Measurements from ENCODE around the gene LINGO3. TPM values are rescaled to one million over a fixed set of nuclear protein-coding genes. Genes with fewer than 3 reads are reported as not detected.

LINGO3 gene
- total RNA-seq, 1 experiment from 2014 or later = not detected

DNA sequence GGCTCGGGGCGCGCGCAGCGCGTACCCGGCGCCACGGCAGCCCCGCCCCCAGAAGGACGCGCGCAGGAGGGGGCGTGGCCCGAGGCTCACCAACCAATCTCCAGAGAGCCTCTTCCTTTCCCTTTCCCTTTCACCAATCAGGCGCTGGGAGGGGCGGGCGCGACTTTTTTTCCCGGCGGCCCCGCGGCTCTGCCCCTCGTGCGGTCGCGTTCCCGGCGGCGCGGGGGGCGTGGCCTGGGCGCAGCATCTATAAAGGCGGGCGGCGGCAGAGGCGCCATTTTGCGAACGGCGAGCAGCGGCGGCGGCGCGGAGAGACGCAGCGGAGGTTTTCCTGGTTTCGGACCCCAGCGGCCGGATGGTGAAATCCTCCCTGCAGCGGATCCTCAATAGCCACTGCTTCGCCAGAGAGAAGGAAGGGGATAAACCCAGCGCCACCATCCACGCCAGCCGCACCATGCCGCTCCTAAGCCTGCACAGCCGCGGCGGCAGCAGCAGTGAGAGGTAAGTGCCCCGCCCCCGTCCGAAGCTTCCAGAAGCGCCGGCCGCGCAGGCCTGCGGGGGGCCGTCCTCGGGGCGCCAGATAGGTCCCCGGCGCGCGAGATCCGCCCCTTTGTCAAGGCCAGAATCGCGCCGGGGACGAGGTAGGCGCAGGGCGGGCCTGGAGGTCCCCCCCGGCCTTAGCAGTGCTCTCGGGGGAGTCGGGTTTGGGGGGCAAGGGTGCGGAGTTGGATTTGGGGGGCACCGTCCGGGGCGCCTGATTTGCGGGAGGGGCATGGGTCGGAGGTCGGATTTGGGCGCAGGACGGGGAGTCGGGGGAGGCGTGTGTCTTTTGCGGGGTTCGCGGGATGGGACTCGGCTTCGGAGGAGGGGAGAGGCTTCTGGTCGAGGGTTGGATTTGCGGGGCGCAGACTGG, 38.5 kb downstream of the LINGO3 start:
- CTCF ChIA-PET = no interaction called here
- no peaks in the 10 kb centered on the region for H3K27me3 Mint-ChIP-seq (ENCODE audit: unreplicated experiment)
- H3K9me3 Mint-ChIP-seq (ENCODE audit: low read depth, unreplicated experiment) = no peaks in the 10 kb centered on the region
- peaks cover 25% of the 10 kb centered on the region for H3K4me1 Mint-ChIP-seq (ENCODE audit: low read depth, unreplicated experiment)
- intact Hi-C loops (cut with micrococcal nuclease; ENCODE audit: unreplicated experiment) = loop anchor here (5.0 kb wide), 2 partner anchors 32 to 112 kb away; partner anchors contain the start of genes PLEKHJ1 and SF3A2
- TSS peak; percentile 41 for BruUV-seq (replicated peaks)
- peak overlapping the region; percentile 79 for H3K27ac Mint-ChIP-seq (ENCODE audit: unreplicated experiment)
- DNase-seq = peak; percentile 96
- TF ChIP-seq, protein P1, sequence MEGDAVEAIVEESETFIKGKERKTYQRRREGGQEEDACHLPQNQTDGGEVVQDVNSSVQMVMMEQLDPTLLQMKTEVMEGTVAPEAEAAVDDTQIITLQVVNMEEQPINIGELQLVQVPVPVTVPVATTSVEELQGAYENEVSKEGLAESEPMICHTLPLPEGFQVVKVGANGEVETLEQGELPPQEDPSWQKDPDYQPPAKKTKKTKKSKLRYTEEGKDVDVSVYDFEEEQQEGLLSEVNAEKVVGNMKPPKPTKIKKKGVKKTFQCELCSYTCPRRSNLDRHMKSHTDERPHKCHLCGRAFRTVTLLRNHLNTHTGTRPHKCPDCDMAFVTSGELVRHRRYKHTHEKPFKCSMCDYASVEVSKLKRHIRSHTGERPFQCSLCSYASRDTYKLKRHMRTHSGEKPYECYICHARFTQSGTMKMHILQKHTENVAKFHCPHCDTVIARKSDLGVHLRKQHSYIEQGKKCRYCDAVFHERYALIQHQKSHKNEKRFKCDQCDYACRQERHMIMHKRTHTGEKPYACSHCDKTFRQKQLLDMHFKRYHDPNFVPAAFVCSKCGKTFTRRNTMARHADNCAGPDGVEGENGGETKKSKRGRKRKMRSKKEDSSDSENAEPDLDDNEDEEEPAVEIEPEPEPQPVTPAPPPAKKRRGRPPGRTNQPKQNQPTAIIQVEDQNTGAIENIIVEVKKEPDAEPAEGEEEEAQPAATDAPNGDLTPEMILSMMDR (IDR thresholded peaks at IDR 0.05; ENCODE audit: unreplicated experiment) = no peak
- H3K4me3 Mint-ChIP-seq (ENCODE audit: low read depth, unreplicated experiment) = peak overlapping the region; percentile 95
- peaks cover 73% of the 10 kb centered on the region for H3K36me3 Mint-ChIP-seq (ENCODE audit: insufficient read depth, unreplicated experiment)

DNA sequence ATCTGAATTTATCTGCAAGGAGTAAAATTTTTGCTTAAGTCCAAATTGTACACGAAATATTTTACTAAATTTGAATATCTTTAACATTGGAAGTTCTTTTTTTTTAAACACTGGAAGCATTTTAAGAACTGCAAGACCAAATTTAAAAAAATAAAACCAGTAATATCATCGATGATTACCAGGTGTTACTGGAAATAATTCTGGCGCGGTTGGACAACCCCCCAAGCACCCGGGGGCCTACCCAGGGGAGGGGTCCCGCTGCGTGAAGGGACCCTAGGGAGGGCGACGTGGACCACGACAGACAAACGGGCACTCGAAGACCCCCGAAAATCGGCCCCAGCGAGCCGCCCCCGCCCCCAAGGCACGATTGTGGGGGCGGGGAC, 39.1 kb downstream of the LINGO3 start:
- H3K4me1 Mint-ChIP-seq (ENCODE audit: low read depth, unreplicated experiment) = peaks cover 19% of the 10 kb centered on the region
- TF ChIP-seq, protein P1 (IDR thresholded peaks at IDR 0.05; ENCODE audit: unreplicated experiment) = no peak
- peak overlapping the region; percentile 79 for H3K27ac Mint-ChIP-seq (ENCODE audit: unreplicated experiment)
- no TSS peak for BruUV-seq (replicated peaks)
- no peak for DNase-seq
- no peaks in the 10 kb centered on the region for H3K27me3 Mint-ChIP-seq (ENCODE audit: unreplicated experiment)
- CTCF ChIA-PET = no interaction called here
- peak overlapping the region; percentile 95 for H3K4me3 Mint-ChIP-seq (ENCODE audit: low read depth, unreplicated experiment)
- H3K9me3 Mint-ChIP-seq (ENCODE audit: low read depth, unreplicated experiment) = no peaks in the 10 kb centered on the region
- intact Hi-C loops (cut with micrococcal nuclease; ENCODE audit: unreplicated experiment) = no loop called here
- peaks cover 66% of the 10 kb centered on the region for H3K36me3 Mint-ChIP-seq (ENCODE audit: insufficient read depth, unreplicated experiment)

DNA sequence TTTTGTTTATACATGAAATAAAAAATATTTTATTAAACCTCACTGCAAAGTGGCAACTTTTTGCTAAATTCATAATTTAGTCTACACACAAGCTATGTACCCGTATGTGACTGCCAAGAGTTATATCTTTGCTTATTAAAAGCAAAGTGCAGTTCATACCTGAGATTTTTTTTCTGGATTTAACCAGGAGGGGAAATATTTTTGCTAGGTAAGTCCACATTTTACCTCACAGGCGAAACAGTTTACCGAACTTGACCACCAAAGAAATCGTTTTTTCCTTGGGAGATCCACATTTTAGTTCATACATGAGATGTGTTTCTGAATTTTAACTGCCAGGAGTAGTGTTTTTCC, 39.5 kb downstream of the LINGO3 start:
- peak overlapping the region; percentile 95 for H3K4me3 Mint-ChIP-seq (ENCODE audit: low read depth, unreplicated experiment)
- H3K36me3 Mint-ChIP-seq (ENCODE audit: insufficient read depth, unreplicated experiment) = peaks cover 62% of the 10 kb centered on the region
- TF ChIP-seq, protein P1 (IDR thresholded peaks at IDR 0.05; ENCODE audit: unreplicated experiment) = no peak
- H3K4me1 Mint-ChIP-seq (ENCODE audit: low read depth, unreplicated experiment) = peaks cover 15% of the 10 kb centered on the region
- no peak for DNase-seq
- no peaks in the 10 kb centered on the region for H3K27me3 Mint-ChIP-seq (ENCODE audit: unreplicated experiment)
- CTCF ChIA-PET = no interaction called here
- no TSS peak for BruUV-seq (replicated peaks)
- intact Hi-C loops (cut with micrococcal nuclease; ENCODE audit: unreplicated experiment) = no loop called here
- no peak overlapping the region for H3K27ac Mint-ChIP-seq (ENCODE audit: unreplicated experiment)
- no peaks in the 10 kb centered on the region for H3K9me3 Mint-ChIP-seq (ENCODE audit: low read depth, unreplicated experiment)

DNA sequence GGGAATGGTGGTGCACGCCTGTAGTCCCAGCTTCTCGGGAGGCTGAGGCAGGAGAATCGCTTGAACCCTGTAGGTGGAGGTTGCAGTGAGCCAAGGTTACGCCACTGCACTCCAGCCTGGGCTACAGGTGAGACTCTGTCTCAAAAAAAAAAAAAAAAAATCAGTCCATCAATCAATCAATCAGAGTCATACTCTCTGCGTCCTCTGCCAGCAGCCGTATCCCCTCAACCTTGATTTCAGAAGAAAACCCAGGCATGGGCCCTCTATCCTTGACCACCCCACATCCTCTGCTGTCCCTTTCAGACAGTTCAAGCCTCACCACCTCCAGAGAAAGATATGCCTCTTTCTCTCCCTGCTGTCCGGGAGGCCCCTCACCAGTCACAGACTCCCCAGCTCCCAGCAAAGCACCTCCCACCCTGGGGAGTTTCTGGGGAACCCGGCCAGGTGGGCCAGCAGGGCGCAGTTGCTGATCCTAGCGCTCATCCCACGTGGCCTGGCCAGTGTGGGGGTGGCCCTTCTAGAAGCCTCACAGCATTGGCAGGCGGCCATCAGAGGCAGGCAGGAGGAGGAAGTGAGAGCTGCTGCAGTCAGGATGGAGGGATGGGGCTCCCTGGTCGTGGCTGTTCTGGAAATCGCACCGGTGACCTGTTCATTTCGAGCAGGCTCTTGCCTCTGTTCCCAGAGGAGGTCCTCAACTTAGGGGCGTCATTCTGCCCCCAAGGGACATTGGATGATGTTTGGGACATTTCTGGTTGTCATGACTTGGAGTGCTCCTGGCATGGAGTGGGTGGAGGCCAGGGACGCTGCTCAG, 41.6 kb downstream of the LINGO3 start:
- CTCF ChIA-PET = interaction anchor here (0.6 kb wide), 1 partner anchor 171 kb away, joined by 4 read pairs; no protein-coding TSS in a partner anchor
- Mint-ChIP-seq H3K27me3 (ENCODE audit: unreplicated experiment) (no peaks in the 10 kb centered on the region), H3K27ac (ENCODE audit: unreplicated experiment) (peak overlapping the region; percentile 58), H3K4me3 (ENCODE audit: low read depth, unreplicated experiment) (no peak overlapping the region), H3K4me1 (ENCODE audit: low read depth, unreplicated experiment) (peaks cover 8% of the 10 kb centered on the region), H3K36me3 (ENCODE audit: insufficient read depth, unreplicated experiment) (peaks cover 41% of the 10 kb centered on the region), H3K9me3 (ENCODE audit: low read depth, unreplicated experiment) (no peaks in the 10 kb centered on the region)
- no TSS peak for BruUV-seq (replicated peaks)
- TF ChIP-seq, protein P1 (IDR thresholded peaks at IDR 0.05; ENCODE audit: unreplicated experiment) = no peak
- intact Hi-C loops (cut with micrococcal nuclease; ENCODE audit: unreplicated experiment) = no loop called here
- DNase-seq = peak; percentile 63

Measured in Calu3 (cell line).